ENCODE data around the gene PCDHA7.
"Not testable (repeated sequence)": the region's sequence is repeated elsewhere in the genome, so short reads cannot be mapped to it uniquely, and the experiment has no call there.

The PCDHA7 gene

GRCh38 chr5:140833993-140834392 is at the start of gene PCDHA7:
Gene PCDHA7, plus strand, starts transcription at chr5:140834269. Its CDS starts 115 bp downstream, at chr5:140834384.
- no peak for DNase-seq (ENCODE audit: low spot score)

- DNase-seq (ENCODE audit: low spot score): no peak
These were observed 48.0 kb upstream of the PCDHA7 start, which contains the start of gene PCDHA1 for GRCh38 chr5:140785905-140786686. Gene PCDHA1, plus strand, starts transcription at chr5:140786140.

- not testable (repeated sequence) for DNase-seq (ENCODE audit: low spot score)
These were observed 46.6 kb upstream of the PCDHA7 start for GRCh38 chr5:140787422-140787821.

GRCh38 chr5:140787849-140788504 is 46.1 kb upstream of the PCDHA7 start:
- DNase-seq (ENCODE audit: low spot score): not testable (repeated sequence)

GRCh38 chr5:140791089-140791488 is 43.0 kb upstream of the PCDHA7 start:
- DNase-seq (ENCODE audit: low spot score): no peak

GRCh38 chr5:140794595-140795258 is 39.3 kb upstream of the PCDHA7 start, which contains the start of gene PCDHA2:
Gene PCDHA2, plus strand, starts transcription at chr5:140794852.
- DNase-seq (ENCODE audit: low spot score): no peak

- DNase-seq (ENCODE audit: low spot score): no peak
These were observed 38.8 kb upstream of the PCDHA7 start for GRCh38 chr5:140795259-140795641.

- DNase-seq (ENCODE audit: low spot score): not testable (repeated sequence)
These were observed 37.9 kb upstream of the PCDHA7 start for GRCh38 chr5:140796072-140796717.

- DNase-seq (ENCODE audit: low spot score): no peak
These were observed 37.4 kb upstream of the PCDHA7 start for GRCh38 chr5:140796718-140797095.

GRCh38 chr5:140800816-140801493 is 33.1 kb upstream of the PCDHA7 start, which contains the start of gene PCDHA3:
Gene PCDHA3, plus strand, starts transcription at chr5:140801057.
- no peak for DNase-seq (ENCODE audit: low spot score)

GRCh38 chr5:140801494-140801841 is 32.6 kb upstream of the PCDHA7 start:
- no peak for DNase-seq (ENCODE audit: low spot score)

- not testable (repeated sequence) for DNase-seq (ENCODE audit: low spot score)
These were observed 31.7 kb upstream of the PCDHA7 start for GRCh38 chr5:140802381-140802780.

GRCh38 chr5:140802781-140803271 is 31.2 kb upstream of the PCDHA7 start:
- no peak for DNase-seq (ENCODE audit: low spot score)

GRCh38 chr5:140806834-140807775 is 27.0 kb upstream of the PCDHA7 start, which contains the start of gene PCDHA4:
Gene PCDHA4, plus strand, starts transcription at chr5:140807068.
- no peak for DNase-seq (ENCODE audit: low spot score)

GRCh38 chr5:140808241-140808888 is 25.7 kb upstream of the PCDHA7 start:
- DNase-seq (ENCODE audit: low spot score): not testable (repeated sequence)

GRCh38 chr5:140808889-140809291 is 25.2 kb upstream of the PCDHA7 start:
- no peak for DNase-seq (ENCODE audit: low spot score)

- no peak for DNase-seq (ENCODE audit: low spot score)
These were observed 12.4 kb upstream of the PCDHA7 start, which contains the start of gene PCDHA5 for GRCh38 chr5:140821375-140822280. Gene PCDHA5, plus strand, starts transcription at chr5:140821613.

- DNase-seq (ENCODE audit: low spot score): no peak
These were observed 11.8 kb upstream of the PCDHA7 start for GRCh38 chr5:140822281-140822629.

GRCh38 chr5:140822969-140823368 is 11.1 kb upstream of the PCDHA7 start:
- DNase-seq (ENCODE audit: low spot score): not testable (repeated sequence)
